ENCODE data around the gene ZNF8. TPM values are rescaled to one million over a fixed set of nuclear protein-coding genes. Genes with fewer than 3 reads are reported as not detected.

The ZNF8 gene
- total and polyA plus RNA-seq, 2 donors (not counting 1 experiment from before 2014, with no cell fraction given) = 3.4 to 8.0 TPM

GRCh38 chr19:58318297-58318696, 39.5 kb downstream of the ZNF8 start:
- no peak for DNase-seq
- H3K4me3 ChIP-seq (ENCODE audit: control extremely low read depth in 1 of 5, extremely low read depth in 1 of 5, insufficient read depth in 1 of 5, low read depth in 2 of 5, low read length in 4 of 5) = no peak overlapping the region
- H3K27ac ChIP-seq (ENCODE audit: low read length in 2 of 2) = no peak overlapping the region
- H2AFZ ChIP-seq (ENCODE audit: insufficient read depth, low read depth, low read length, poor library complexity, severe bottlenecking) = no peak overlapping the region
- POLR2A ChIA-PET = no interaction called here
- peaks cover 0 to 5% (median 0%) of the 10 kb centered on the region in 3 donors for H3K9me3 ChIP-seq (ENCODE audit: control extremely low read depth in 1 of 3, control insufficient read depth in 2 of 3, insufficient read depth in 1 of 3, low read length in 2 of 3)
- no peak overlapping the region for H3K4me2 ChIP-seq (replicated peaks; ENCODE audit: low read depth, low read length, poor library complexity, severe bottlenecking)
- Mint-ChIP-seq H3K9me3 (ENCODE audit: insufficient read depth) (no peaks in the 10 kb centered on the region), H3K27ac (no peak overlapping the region), H3K4me1 (no peaks in the 10 kb centered on the region), H3K4me3 (no peak overlapping the region), H3K27me3 (no peaks in the 10 kb centered on the region)
- no peaks in the 10 kb centered on the region for H4K20me1 ChIP-seq (ENCODE audit: control insufficient read depth, insufficient read depth, low read length, poor library complexity, severe bottlenecking)
- H3K9ac ChIP-seq (ENCODE audit: low read length) = no peak overlapping the region
- CTCF ChIA-PET = no interaction called here
- ATAC-seq (ENCODE audit: low read depth) = no peak
- WGBS (ENCODE audit: insufficient coverage) = 100% methylated on average over 2 of the region's 4 CpGs
- intact Hi-C loops (cut with micrococcal nuclease) = no loop called here
- TF ChIP-seq CTCF (IDR thresholded peaks at IDR 0.05) (no peak), EZH2 (IDR thresholded peaks at IDR 0.05; ENCODE audit: borderline replicate concordance, insufficient read depth, low read depth, low read length, poor library complexity, severe bottlenecking) (no peak)
- peaks cover 1 to 25% of the 10 kb centered on the region in 2 experiments for H3K36me3 ChIP-seq (replicated peaks in 1 of 2; ENCODE audit: control extremely low read depth in 1 of 2, control insufficient read depth in 1 of 2, extremely low read depth in 1 of 2, insufficient read depth in 2 of 2, low read length in 1 of 2)
- no peaks in the 10 kb centered on the region for H3K27me3 ChIP-seq (replicated peaks in 1 of 4; ENCODE audit: control extremely low read depth in 1 of 4, control insufficient read depth in 3 of 4, insufficient read depth in 4 of 4, low read length in 3 of 4)
- H3K4me1 ChIP-seq (ENCODE audit: control insufficient read depth in 2 of 2, insufficient read depth in 2 of 2, low read length in 2 of 2) = no peaks in the 10 kb centered on the region
- no peaks in the 10 kb centered on the region for H3K79me2 ChIP-seq (ENCODE audit: control insufficient read depth, insufficient read depth, low read length)

GRCh38 chr19:58319241-58319640, 40.5 kb downstream of the ZNF8 start:
- peaks cover 0 to 16% of the 10 kb centered on the region in 2 experiments for H3K36me3 ChIP-seq (replicated peaks in 1 of 2; ENCODE audit: control extremely low read depth in 1 of 2, control insufficient read depth in 1 of 2, extremely low read depth in 1 of 2, insufficient read depth in 2 of 2, low read length in 1 of 2)
- ChIA-PET CTCF (no interaction called here), POLR2A (no interaction called here)
- H3K27me3 ChIP-seq (replicated peaks in 1 of 4; ENCODE audit: control extremely low read depth in 1 of 4, control insufficient read depth in 3 of 4, insufficient read depth in 4 of 4, low read length in 3 of 4) = no peaks in the 10 kb centered on the region
- H2AFZ ChIP-seq (ENCODE audit: insufficient read depth, low read depth, low read length, poor library complexity, severe bottlenecking) = no peak overlapping the region
- Mint-ChIP-seq H3K4me1 (no peaks in the 10 kb centered on the region), H3K27ac (no peak overlapping the region), H3K4me3 (no peak overlapping the region), H3K9me3 (ENCODE audit: insufficient read depth) (no peaks in the 10 kb centered on the region), H3K27me3 (no peaks in the 10 kb centered on the region)
- no peak overlapping the region for H3K9ac ChIP-seq (ENCODE audit: low read length)
- no peaks in the 10 kb centered on the region for H3K79me2 ChIP-seq (ENCODE audit: control insufficient read depth, insufficient read depth, low read length)
- H3K9me3 ChIP-seq (ENCODE audit: control extremely low read depth in 1 of 3, control insufficient read depth in 2 of 3, insufficient read depth in 1 of 3, low read length in 2 of 3) = peaks cover 0 to 5% (median 0%) of the 10 kb centered on the region in 3 donors
- no peak for ATAC-seq (ENCODE audit: low read depth)
- H3K4me3 ChIP-seq (ENCODE audit: control extremely low read depth in 1 of 5, extremely low read depth in 1 of 5, insufficient read depth in 1 of 5, low read depth in 2 of 5, low read length in 4 of 5) = no peak overlapping the region
- no peak overlapping the region for H3K27ac ChIP-seq (ENCODE audit: low read length in 2 of 2)
- no peak for DNase-seq
- no peak overlapping the region for H3K4me2 ChIP-seq (replicated peaks; ENCODE audit: low read depth, low read length, poor library complexity, severe bottlenecking)
- no peak for TF ChIP-seq CTCF (IDR thresholded peaks at IDR 0.05)
- no peak for TF ChIP-seq EZH2 (IDR thresholded peaks at IDR 0.05; ENCODE audit: borderline replicate concordance, insufficient read depth, low read depth, low read length, poor library complexity, severe bottlenecking)
- H3K4me1 ChIP-seq (ENCODE audit: control insufficient read depth in 2 of 2, insufficient read depth in 2 of 2, low read length in 2 of 2) = no peaks in the 10 kb centered on the region
- WGBS (ENCODE audit: insufficient coverage) = 95% methylated on average over 10 of the region's 10 CpGs
- H4K20me1 ChIP-seq (ENCODE audit: control insufficient read depth, insufficient read depth, low read length, poor library complexity, severe bottlenecking) = no peaks in the 10 kb centered on the region
- intact Hi-C loops (cut with micrococcal nuclease) = no loop called here
